ENCODE data around the gene KIF6.

DNA sequence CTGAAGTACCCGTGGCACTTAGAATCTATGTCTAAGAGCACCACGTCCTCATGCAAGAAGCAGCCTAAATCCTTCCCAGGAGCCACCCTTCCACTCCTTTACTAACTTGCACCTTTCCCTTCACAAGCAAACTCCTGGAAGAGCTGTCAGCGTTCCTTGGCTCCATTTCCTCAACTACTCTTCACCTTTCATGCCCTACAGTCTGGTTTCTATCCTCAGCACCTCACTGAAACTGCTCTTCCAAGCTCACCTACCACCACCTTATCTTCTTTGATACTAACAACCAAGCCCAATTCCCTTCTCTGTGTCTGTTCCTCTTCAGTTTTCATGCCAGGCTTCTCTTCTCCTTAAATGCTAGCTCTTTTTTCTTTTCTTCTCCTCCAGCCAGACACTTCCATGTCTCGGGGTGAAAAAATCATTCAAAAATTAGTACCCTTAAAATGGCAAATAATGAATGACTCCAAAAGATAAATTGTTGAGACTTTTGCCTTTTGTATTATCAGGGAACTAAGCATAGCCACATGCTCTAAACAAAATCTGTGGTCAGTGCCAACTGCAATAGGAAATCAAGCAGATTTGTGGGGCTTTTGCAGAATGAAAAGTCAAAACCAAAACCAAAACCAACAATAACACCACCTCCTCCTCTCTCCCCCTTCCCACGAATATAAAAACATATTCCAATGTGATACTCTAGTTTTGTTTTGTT lies 253.1 kb downstream of the KIF6 start:
- TF ChIP-seq CTCF (optimal IDR thresholded peaks at IDR 0.05 in 1 of 3, IDR thresholded peaks at IDR 0.05 in 1 of 3, conservative IDR thresholded peaks at IDR 0.05 in 1 of 3; ENCODE audit: extremely low read depth in 1 of 3, insufficient read depth in 2 of 3, low read length in 3 of 3) (no peak), EZH2 (IDR thresholded peaks at IDR 0.05; ENCODE audit: low read length) (no peak)
